CD14-positive monocyte (primary cell): ENCODE measurements around the gene FBH1. TPM values are rescaled to one million over a fixed set of nuclear protein-coding genes. Genes with fewer than 3 reads are reported as not detected.
A peak's percentile ranks its signal among the peaks of the same experiment; 100 is the strongest.

Experiments
- DNase-seq, 3 donors: peaks; one replicate each; pipeline ENCODE4 v3.0.0-alpha.2; 2011 to 2022
- H2AFZ ChIP-seq: 2 replicates; pipeline ENCODE4 v1.6.0; 2012; ENCODE audit warnings: mild to moderate bottlenecking, low read depth, low read length, inconsistent platforms; ENCODE audit not compliant: insufficient read depth, poor library complexity, severe bottlenecking
- H3K27ac ChIP-seq, 2 donors: 1 replicate in 1 of 2; 2 replicates in 1 of 2; pipeline ENCODE4 v1.5.1; 2012 to 2013; ENCODE audit warnings: low read length in 2 of 2, control low read depth in 1 of 2, inconsistent platforms in 1 of 2, low read depth in 1 of 2, mild to moderate bottlenecking in 1 of 2
- H3K27me3 ChIP-seq, 2 donors: one replicate each; pipeline versions ENCODE4 v1.6.0 to v1.6.1; 2011 to 2013; ENCODE audit warnings: low read length in 2 of 2; ENCODE audit not compliant: control insufficient read depth in 2 of 2, insufficient read depth in 2 of 2
- H3K36me3 ChIP-seq, 2 donors: replicated peaks in 1 of 2; 1 replicate in 1 of 2; 2 replicates in 1 of 2; pipeline versions ENCODE4 v1.5.1 to v1.6.1; 2012 to 2013; ENCODE audit warnings: low read length in 2 of 2, control low read depth in 1 of 2, inconsistent platforms in 1 of 2, mild to moderate bottlenecking in 1 of 2; ENCODE audit not compliant: insufficient read depth in 2 of 2, control insufficient read depth in 1 of 2
- H3K4me1 ChIP-seq, 2 donors: 1 replicate in 1 of 2; 2 replicates in 1 of 2; pipeline versions ENCODE4 v1.5.1 to v1.6.1; 2012 to 2013; ENCODE audit warnings: low read length in 2 of 2, control low read depth in 1 of 2, inconsistent platforms in 1 of 2, mild to moderate bottlenecking in 1 of 2, moderate library complexity in 1 of 2; ENCODE audit not compliant: insufficient read depth in 2 of 2, control insufficient read depth in 1 of 2
- H3K4me2 ChIP-seq: replicated peaks from 2 replicates; pipeline ENCODE3; 2012; ENCODE audit warnings: low read length, moderate library complexity, mild to moderate bottlenecking; ENCODE audit not compliant: poor library complexity, severe bottlenecking; ENCODE audit errors: extremely low read depth
- H3K4me3 ChIP-seq, 3 experiments: fragments of 200-600 bp in 1 of 3; sonication (generic) in 1 of 3; replicated peaks in 1 of 3; 1 replicate in 2 of 3; 2 replicates in 1 of 3; pipeline ENCODE4 v1.5.1; 2011 to 2013; ENCODE audit warnings: low read length in 3 of 3, mild to moderate bottlenecking in 3 of 3, control low read depth in 2 of 3, low read depth in 2 of 3, inconsistent platforms in 1 of 3, moderate library complexity in 1 of 3
- H3K79me2 ChIP-seq: 2 replicates; pipeline ENCODE4 v1.6.0; 2012; ENCODE audit warnings: mild to moderate bottlenecking, control low read depth, inconsistent platforms, low read length, moderate library complexity; ENCODE audit not compliant: insufficient read depth
- H3K9ac ChIP-seq: 2 replicates; pipeline ENCODE4 v1.6.0; 2017; ENCODE audit warnings: low read length, mild to moderate bottlenecking; ENCODE audit not compliant: insufficient read depth, poor library complexity, severe bottlenecking
- H3K9me3 ChIP-seq, 2 donors: replicated peaks in 1 of 2; 1 replicate in 1 of 2; 2 replicates in 1 of 2; pipeline versions ENCODE4 v1.5.1 to v1.6.1; 2012 to 2013; ENCODE audit warnings: low read length in 2 of 2, control low read depth in 1 of 2; ENCODE audit not compliant: control insufficient read depth in 1 of 2, insufficient read depth in 1 of 2
- H4K20me1 ChIP-seq: 2 replicates; pipeline ENCODE4 v1.6.0; 2012; ENCODE audit warnings: mild to moderate bottlenecking, low read length, control low read depth, moderate library complexity; ENCODE audit not compliant: insufficient read depth
- H3K27ac Mint-ChIP-seq, 7 donors: one replicate each; pipeline ENCODE4 v1.8.0; 2020; ENCODE audit warnings: mild to moderate bottlenecking in 7 of 7, mixed read lengths in 7 of 7, moderate library complexity in 6 of 7, inconsistent platforms in 2 of 7
- H3K27me3 Mint-ChIP-seq, 3 donors: one replicate each; pipeline ENCODE4 v1.8.0; 2021 to 2022; ENCODE audit warnings: low read depth in 3 of 3, mild to moderate bottlenecking in 3 of 3, mixed read lengths in 3 of 3, moderate library complexity in 3 of 3, inconsistent platforms in 1 of 3
- H3K36me3 Mint-ChIP-seq, 2 donors: one replicate each; pipeline ENCODE4 v1.8.0; 2020; ENCODE audit warnings: mixed read lengths in 2 of 2, inconsistent platforms in 1 of 2, mild to moderate bottlenecking in 1 of 2
- H3K4me1 Mint-ChIP-seq: one replicate; pipeline ENCODE4 v1.8.0; 2020; ENCODE audit warnings: mild to moderate bottlenecking, mixed read lengths
- H3K4me3 Mint-ChIP-seq, 2 donors: one replicate each; pipeline ENCODE4 v1.8.0; 2020; ENCODE audit warnings: mild to moderate bottlenecking in 2 of 2, mixed read lengths in 2 of 2, moderate library complexity in 1 of 2
- H3K9me3 Mint-ChIP-seq, 7 donors: one replicate each; pipeline ENCODE4 v1.8.0; 2020 to 2022; ENCODE audit warnings: mixed read lengths in 7 of 7, mild to moderate bottlenecking in 6 of 7, moderate library complexity in 6 of 7, inconsistent platforms in 2 of 7
- WGBS: methylation state at CpG from one replicate; pipeline ENCODE4 v1.1.5; 2013; ENCODE audit warnings: missing lambda C conversion rate; ENCODE audit not compliant: insufficient coverage; 5-methylcytosine and 5-hydroxymethylcytosine counted together
- intact Hi-C, 2 donors: fragments of 100-400 bp; cut with micrococcal nuclease; formaldehyde crosslinking; loops; one replicate each; pipeline versions ENCODE4 v1.15.0 to v1.15.1; 2023
- polyA plus RNA-seq, 3 donors: library from polyadenylated mRNA; depleted of rRNA in 1 of 3; unstranded in 2 of 3; stranded (reverse) in 1 of 3; fragments of 300-500 nt in 2 of 3; fragments of >200 nt in 1 of 3; fragmentation: Illumina TruSeq in 2 of 3; gene quantifications; 1 replicate in 2 of 3; 2 replicates in 1 of 3; pipeline ENCODE4 v1.2.3, GENCODE V29; 2012 to 2021
- TF ChIP-seq, protein P1 (sequence below): fragments of 200-600 bp; IDR thresholded peaks from one replicate; pipeline ENCODE4 v1.8.0; 2022; ENCODE audit warnings: antibody characterized with exemption, mild to moderate bottlenecking

FBH1 gene
- polyA plus RNA-seq, 3 donors, result 33.9 to 73.3 (median 48.3) TPM

DNA sequence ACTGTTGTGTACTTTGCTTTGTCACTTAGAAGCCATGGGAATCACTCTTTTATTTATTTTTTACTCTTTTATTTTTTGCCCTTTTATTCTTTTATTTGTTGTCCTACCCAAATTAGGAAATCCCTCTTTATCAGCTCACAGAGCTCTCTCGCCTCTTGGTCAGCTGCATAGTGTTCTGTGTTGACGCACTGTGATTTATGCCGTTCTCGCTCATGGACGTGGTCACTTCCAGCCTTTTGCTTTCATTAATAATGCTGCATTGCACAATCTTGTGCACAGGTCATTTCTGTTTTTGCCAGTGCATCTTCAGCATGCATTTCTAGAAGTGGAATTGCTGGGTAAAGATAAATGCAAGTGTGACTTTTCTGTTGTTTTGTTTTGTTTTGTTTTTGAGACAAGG lies 42.3 kb downstream of the FBH1 start:
- Histone ChIP-seq H3K4me3 (no peak overlapping the region), H3K27ac (peak overlapping the region in 1 of 2 donors; percentile 58), H4K20me1 (no peaks in the 10 kb centered on the region), H3K79me2 (no peaks in the 10 kb centered on the region), H3K9ac (no peak overlapping the region), H2AFZ (no peak overlapping the region), H3K4me1 (peaks cover 4 to 5% of the 10 kb centered on the region in 2 donors), H3K36me3 (peaks cover 60 to 83% of the 10 kb centered on the region in 2 donors), H3K9me3 (no peaks in the 10 kb centered on the region), H3K27me3 (no peaks in the 10 kb centered on the region), H3K4me2 (no peak overlapping the region)
- Mint-ChIP-seq H3K4me3 (no peak overlapping the region), H3K27ac (peak overlapping the region in 4 of 7 donors; percentile 25 to 60 (median 36)), H3K4me1 (peaks cover 13% of the 10 kb centered on the region), H3K27me3 (peaks cover 0 to 1% (median 0%) of the 10 kb centered on the region in 3 donors), H3K9me3 (no peaks in the 10 kb centered on the region), H3K36me3 (peaks cover 67 to 93% of the 10 kb centered on the region in 2 donors)
- 77% methylated on average over 5 of the region's 5 CpGs for WGBS
- no peak for DNase-seq
- intact Hi-C loops, result no loop called here
- TF ChIP-seq, protein P1, sequence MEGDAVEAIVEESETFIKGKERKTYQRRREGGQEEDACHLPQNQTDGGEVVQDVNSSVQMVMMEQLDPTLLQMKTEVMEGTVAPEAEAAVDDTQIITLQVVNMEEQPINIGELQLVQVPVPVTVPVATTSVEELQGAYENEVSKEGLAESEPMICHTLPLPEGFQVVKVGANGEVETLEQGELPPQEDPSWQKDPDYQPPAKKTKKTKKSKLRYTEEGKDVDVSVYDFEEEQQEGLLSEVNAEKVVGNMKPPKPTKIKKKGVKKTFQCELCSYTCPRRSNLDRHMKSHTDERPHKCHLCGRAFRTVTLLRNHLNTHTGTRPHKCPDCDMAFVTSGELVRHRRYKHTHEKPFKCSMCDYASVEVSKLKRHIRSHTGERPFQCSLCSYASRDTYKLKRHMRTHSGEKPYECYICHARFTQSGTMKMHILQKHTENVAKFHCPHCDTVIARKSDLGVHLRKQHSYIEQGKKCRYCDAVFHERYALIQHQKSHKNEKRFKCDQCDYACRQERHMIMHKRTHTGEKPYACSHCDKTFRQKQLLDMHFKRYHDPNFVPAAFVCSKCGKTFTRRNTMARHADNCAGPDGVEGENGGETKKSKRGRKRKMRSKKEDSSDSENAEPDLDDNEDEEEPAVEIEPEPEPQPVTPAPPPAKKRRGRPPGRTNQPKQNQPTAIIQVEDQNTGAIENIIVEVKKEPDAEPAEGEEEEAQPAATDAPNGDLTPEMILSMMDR, result no peak

DNA sequence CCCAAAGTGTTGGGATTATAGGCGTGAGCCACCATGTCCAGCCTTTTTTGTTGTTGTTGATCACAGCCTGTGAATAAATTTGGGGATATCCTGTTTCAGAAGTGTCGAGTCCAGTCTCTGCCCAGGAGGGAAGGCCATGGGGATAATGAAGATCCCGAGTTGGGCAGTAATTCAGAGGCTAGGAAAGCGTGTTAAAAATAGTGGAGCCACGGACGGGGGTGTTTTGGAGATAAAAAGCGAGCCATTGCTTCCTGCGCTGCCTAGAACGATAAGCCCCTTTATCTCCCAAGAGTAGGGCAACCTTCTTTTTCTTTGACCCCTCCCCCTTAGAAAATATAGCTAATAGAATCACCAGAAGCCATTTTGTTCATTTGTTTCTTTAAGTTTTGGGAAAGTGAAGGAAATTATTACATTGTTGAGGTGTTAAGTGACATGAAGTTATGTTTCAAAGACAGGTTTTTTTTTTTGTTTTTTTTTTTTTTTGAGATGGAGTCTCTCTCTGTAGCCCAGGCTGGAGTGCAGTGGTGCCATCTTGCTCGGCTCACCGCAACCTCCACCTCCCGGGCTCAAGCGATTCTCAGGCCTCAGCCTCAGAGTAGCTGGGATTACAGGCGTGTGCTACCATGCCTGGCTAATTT lies 44.0 kb downstream of the FBH1 start:
- Histone ChIP-seq H3K27me3 (no peaks in the 10 kb centered on the region), H3K4me1 (peaks cover 4 to 5% of the 10 kb centered on the region in 2 donors), H3K9me3 (no peaks in the 10 kb centered on the region), H3K9ac (no peak overlapping the region), H3K27ac (no peak overlapping the region), H3K4me2 (no peak overlapping the region), H4K20me1 (no peaks in the 10 kb centered on the region), H2AFZ (no peak overlapping the region), H3K79me2 (no peaks in the 10 kb centered on the region), H3K4me3 (no peak overlapping the region), H3K36me3 (peaks cover 59 to 81% of the 10 kb centered on the region in 2 donors)
- H3K9me3 Mint-ChIP-seq, result no peaks in the 10 kb centered on the region
- H3K36me3 Mint-ChIP-seq, result peaks cover 68 to 93% of the 10 kb centered on the region in 2 donors
- DNase-seq, result no peak
- no peak overlapping the region for H3K4me3 Mint-ChIP-seq
- H3K27me3 Mint-ChIP-seq, result no peaks in the 10 kb centered on the region
- TF ChIP-seq, protein P1, result no peak
- peak overlapping the region in 3 of 7 donors; percentile 10 to 55 (median 26) for H3K27ac Mint-ChIP-seq
- peaks cover 13% of the 10 kb centered on the region for H3K4me1 Mint-ChIP-seq
- 95% methylated on average over 2 of the region's 14 CpGs for WGBS
- intact Hi-C loops, result no loop called here
